SKM-1 treated with dmso at 0.1 percent for 144 hours (cell line): Measurements from ENCODE around the gene GLB1L3.
"Not testable (repeated sequence)": the region's sequence is repeated elsewhere in the genome, so short reads cannot be mapped to it uniquely, and the experiment has no call there.

Source experiments
- DNase-seq: peaks from one replicate; lab custom pipeline; 2025; ENCODE audit not compliant: unreplicated experiment; lab: John Stamatoyannopoulos, UW

GLB1L3 gene

DNA sequence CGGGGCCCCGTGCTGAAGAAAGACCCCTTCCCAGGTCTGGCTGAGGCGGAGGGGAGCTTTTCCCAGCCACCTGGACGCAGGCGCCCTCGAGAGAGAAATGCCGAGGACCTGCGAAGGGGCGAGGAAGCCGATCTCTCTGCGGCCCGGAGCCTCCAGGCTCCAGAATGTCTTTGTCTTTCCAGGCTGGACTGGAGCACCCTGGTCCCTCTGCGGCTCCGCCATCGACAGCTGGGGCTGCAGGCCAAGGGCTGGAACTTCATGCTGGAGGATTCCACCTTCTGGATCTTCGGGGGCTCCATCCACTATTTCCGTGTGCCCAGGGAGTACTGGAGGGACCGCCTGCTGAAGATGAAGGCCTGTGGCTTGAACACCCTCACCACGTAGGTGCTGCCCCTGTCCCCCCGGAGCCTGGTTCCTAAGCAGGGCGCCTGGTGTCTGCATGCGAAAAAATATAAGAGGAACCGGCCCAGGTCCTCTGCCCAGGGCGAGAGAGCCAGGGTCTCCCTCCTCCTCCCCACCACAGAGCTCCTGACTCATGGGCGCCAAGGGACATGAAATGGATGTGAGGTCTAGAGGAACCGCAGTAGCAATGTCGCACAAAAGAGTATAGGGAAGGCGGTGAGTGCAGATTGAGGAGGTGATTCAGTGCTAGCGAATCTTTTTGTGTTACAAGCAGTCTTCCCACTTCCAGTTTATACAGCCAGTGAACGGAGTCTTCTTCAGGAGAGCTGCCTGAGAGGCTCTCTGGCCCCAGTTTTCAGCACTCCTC is 66.6 kb downstream of the GLB1L3 start:
- no peak for DNase-seq

DNA sequence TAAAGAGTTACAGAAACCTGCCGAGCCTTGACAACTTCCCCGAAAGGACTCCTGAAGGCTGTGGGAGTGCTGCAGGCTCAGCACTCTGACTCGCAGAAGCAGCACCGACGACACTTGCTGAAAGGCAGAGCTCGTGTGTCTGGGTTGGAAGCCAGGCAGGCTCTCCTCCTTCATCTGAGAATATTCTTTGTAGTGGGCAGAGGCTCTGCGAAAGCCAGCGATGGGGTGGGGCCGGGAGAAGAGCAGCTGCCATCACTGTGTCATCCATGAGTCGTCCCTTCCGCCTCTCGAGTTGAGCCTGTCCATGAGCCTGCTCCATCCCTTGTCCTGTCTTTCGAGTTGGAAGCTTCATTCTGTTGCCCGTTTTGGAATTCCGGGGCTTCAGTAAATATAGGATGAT is 67.5 kb downstream of the GLB1L3 start:
- DNase-seq, result no peak

DNA sequence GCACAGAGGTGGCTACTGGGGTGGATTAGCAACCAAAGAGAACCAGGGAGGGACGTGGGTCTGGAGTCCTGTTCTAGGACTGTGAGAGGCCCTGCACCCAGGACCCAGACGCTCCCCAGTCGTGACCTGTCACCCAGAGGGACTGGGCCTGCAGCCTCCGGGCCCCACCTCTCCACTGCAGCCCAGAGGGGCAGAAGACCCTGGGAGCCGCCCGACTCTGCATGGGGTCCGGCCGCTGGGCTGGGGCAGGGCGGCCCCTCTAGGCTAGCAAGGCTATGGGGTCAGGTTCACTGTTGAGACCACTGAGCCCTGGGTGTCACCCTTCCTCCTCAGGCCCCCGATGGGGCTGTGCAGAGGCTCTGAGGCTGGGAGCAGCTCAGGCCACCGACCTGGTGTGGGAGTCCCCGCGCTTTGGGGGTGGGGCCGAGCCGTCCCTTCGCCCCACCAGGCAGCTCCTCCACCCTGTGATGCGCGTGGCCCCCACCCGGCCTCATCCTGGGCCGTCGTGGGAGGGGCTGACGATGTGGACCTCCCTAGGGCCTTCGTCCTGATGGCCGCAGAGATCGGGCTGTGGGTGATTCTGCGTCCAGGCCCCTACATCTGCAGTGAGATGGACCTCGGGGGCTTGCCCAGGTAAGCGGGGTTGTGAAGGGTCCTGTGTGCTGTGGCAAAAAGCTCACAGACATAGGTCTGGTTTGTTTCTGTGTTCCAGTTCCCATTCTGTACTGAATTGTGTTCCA is 68.5 kb downstream of the GLB1L3 start:
- DNase-seq, result not testable (repeated sequence)

DNA sequence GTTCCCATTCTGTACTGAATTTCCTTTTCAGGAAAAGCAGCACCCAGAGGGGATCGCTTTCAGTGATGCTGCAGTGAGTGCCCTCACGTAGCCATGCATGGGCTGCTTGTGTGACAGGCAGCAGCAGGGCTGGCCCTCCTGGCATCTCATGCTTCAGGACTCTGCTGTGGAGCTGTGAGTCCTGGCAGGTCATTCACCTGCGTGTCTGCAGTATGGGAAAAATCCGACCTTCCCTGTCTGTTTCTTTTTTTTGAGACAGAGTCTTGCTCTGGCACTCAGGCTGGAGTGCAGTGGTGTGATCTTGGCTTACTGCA is 69.0 kb downstream of the GLB1L3 start:
- no peak for DNase-seq

- DNase-seq, result no peak
Observed at GRCh38 chr11:134346101-134346975, 70.2 kb downstream of the GLB1L3 start.

DNA sequence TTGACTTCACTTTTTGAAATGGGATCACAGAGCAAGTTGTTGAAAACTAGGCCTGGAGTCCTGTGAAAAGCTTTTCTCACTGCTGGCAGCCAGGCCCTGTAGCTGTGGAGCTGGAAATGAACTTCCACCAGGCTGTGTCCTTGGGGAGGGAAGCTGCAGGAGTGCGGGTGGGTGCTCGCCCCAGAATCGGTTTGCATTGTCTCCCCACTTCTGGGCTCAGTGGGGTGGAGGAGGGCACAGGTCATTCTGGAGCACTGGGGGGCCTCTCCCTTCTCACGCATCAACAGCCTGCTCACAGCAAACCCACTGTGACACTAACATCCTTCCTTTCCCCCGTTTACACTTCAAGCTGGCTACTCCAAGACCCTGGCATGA is 70.8 kb downstream of the GLB1L3 start:
- DNase-seq, result no peak

GRCh38 chr11:134347441-134347840 is 71.3 kb downstream of the GLB1L3 start:
- DNase-seq, result no peak

- DNase-seq, result no peak
Observed at GRCh38 chr11:134349109-134349801, 73.1 kb downstream of the GLB1L3 start.

- DNase-seq, result no peak
Observed at GRCh38 chr11:134349802-134350355, 73.7 kb downstream of the GLB1L3 start.

DNA sequence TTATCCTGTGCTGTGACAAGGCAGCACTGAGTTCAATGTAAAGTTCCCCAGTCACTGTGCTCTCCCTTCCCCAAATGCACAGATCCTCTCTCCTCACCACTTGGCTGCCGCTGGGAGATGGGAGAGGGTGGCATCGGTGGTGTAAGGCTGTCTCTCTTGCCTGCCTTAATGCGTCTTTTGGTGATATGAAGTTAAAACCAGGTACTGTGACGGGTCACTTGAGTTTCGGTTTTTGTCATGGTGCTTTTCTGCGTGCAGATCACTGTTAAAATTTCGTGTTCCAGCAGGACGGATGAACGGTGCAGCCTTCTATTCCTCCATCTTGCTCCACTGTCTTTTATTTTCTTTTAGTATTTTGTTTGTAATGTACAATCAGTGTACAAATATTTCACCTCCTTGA is 74.2 kb downstream of the GLB1L3 start:
- no peak for DNase-seq

- DNase-seq, result no peak
Observed at GRCh38 chr11:134352111-134352510, 75.9 kb downstream of the GLB1L3 start.

DNA sequence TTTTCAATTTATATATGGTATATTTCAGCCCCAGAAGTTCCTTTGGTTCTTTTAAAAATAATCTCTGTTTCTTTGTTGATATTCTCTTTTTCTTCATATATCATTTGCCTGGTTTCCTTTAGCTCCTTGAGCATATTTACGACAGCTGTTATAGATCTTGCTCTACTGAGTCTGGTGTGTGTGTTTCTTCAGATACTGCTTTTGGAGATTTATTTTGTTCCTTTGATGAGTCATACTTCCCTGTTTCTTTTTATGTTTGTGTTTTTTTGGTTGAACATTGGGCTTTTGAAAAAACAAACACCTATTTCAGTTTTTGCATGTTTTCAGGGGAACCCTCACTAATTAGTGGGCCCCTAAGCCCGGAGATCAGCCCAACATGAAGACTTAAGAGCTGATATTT is 79.0 kb downstream of the GLB1L3 start:
- no peak for DNase-seq

GRCh38 chr11:134355656-134356055 is 79.5 kb downstream of the GLB1L3 start:
- DNase-seq, result no peak

GRCh38 chr11:134356656-134357544 is 80.7 kb downstream of the GLB1L3 start:
- no peak for DNase-seq

- no peak for DNase-seq
Observed at GRCh38 chr11:134357545-134357839, 81.3 kb downstream of the GLB1L3 start.

GRCh38 chr11:134358165-134358855 is 82.1 kb downstream of the GLB1L3 start:
- no peak for DNase-seq

GRCh38 chr11:134358856-134359490 is 82.8 kb downstream of the GLB1L3 start:
- no peak for DNase-seq

GRCh38 chr11:134359646-134360045 is 83.5 kb downstream of the GLB1L3 start:
- DNase-seq, result no peak
